Keratinocyte (primary cell): ENCODE measurements around the gene SRD5A3. TPM values are rescaled to one million over a fixed set of nuclear protein-coding genes. Genes with fewer than 3 reads are reported as not detected.

Experiments
- DNase-seq: peaks from one replicate; pipeline ENCODE4 v3.0.0-alpha.2; 2011; ENCODE audit warnings: low read depth, missing footprints, low spot score
- FAIRE-seq: peaks from 2 replicates; lab custom pipeline; 2011; peaks lifted over from hg19 to GRCh38; lab: Jason Lieb, UNC
- H2AFZ ChIP-seq: 2 replicates; pipeline ENCODE4 v1.6.0; 2012; ENCODE audit warnings: low read length, control low read depth, inconsistent platforms; ENCODE audit not compliant: control insufficient read depth
- H3K27ac ChIP-seq: 2 replicates; pipeline ENCODE4 v1.5.1; 2011; ENCODE audit warnings: low read length; ENCODE audit not compliant: control insufficient read depth, insufficient read depth
- H3K27me3 ChIP-seq: 3 replicates; pipeline ENCODE4 v1.6.0; 2011; ENCODE audit warnings: low read length; ENCODE audit not compliant: control insufficient read depth, insufficient read depth; ENCODE audit errors: extremely low read depth
- H3K36me3 ChIP-seq, 2 experiments: 2 replicates in 1 of 2; 3 replicates in 1 of 2; pipeline ENCODE4 v1.5.1; 2011; ENCODE audit warnings: low read length in 2 of 2, mild to moderate bottlenecking in 1 of 2; ENCODE audit not compliant: control insufficient read depth in 2 of 2, insufficient read depth in 2 of 2; ENCODE audit errors: extremely low read depth in 1 of 2
- H3K4me1 ChIP-seq: 3 replicates; pipeline ENCODE4 v1.5.1; 2011; ENCODE audit warnings: low read length; ENCODE audit not compliant: control insufficient read depth, insufficient read depth; ENCODE audit errors: extremely low read depth
- H3K4me2 ChIP-seq: 3 replicates; pipeline ENCODE4 v1.6.0; 2011; ENCODE audit warnings: low read depth, low read length; ENCODE audit not compliant: control insufficient read depth, insufficient read depth; ENCODE audit errors: extremely low read depth
- H3K4me3 ChIP-seq, 3 experiments: fragments of 200-600 bp in 1 of 3; sonication (generic) in 1 of 3; 2 replicates in 2 of 3; 3 replicates in 1 of 3; pipeline ENCODE4 v1.5.1; 2011 to 2016; ENCODE audit warnings: low read length in 3 of 3, mild to moderate bottlenecking in 3 of 3, control low read depth in 2 of 3, inconsistent platforms in 1 of 3, low read depth in 1 of 3, mixed read lengths in 1 of 3, mixed run types in 1 of 3, moderate library complexity in 1 of 3; ENCODE audit not compliant: control insufficient read depth in 2 of 3, insufficient read depth in 2 of 3; ENCODE audit errors: extremely low read depth in 1 of 3
- H3K79me2 ChIP-seq: 2 replicates; pipeline ENCODE4 v1.6.0; 2012; ENCODE audit warnings: low read length; ENCODE audit not compliant: control insufficient read depth, insufficient read depth
- H3K9ac ChIP-seq: 3 replicates; pipeline ENCODE4 v1.6.0; 2011; ENCODE audit warnings: low read length; ENCODE audit not compliant: control insufficient read depth, insufficient read depth; ENCODE audit errors: extremely low read depth
- H3K9me1 ChIP-seq: 3 replicates; pipeline ENCODE4 v1.6.0; 2011; ENCODE audit warnings: low read length; ENCODE audit not compliant: control insufficient read depth, insufficient read depth; ENCODE audit errors: extremely low read depth
- H3K9me3 ChIP-seq: 2 replicates; pipeline ENCODE4 v1.5.1; 2012; ENCODE audit warnings: low read depth, low read length; ENCODE audit not compliant: control insufficient read depth
- H4K20me1 ChIP-seq: 3 replicates; pipeline ENCODE4 v1.6.0; 2011; ENCODE audit warnings: low read length; ENCODE audit not compliant: control insufficient read depth, insufficient read depth; ENCODE audit errors: extremely low read depth
- EZH2 ChIP-seq: IDR thresholded peaks from one replicate; pipeline ENCODE4 v1.6.1; 2012; ENCODE audit warnings: inconsistent platforms, mild to moderate bottlenecking, low read length, moderate library complexity
- dilution Hi-C: fragments of 300-500 bp; cut with MboI; formaldehyde crosslinking; loops from one replicate; pipeline ENCODE4 v1.7.0; 2020; ENCODE audit warnings: low sequenced_read_pairs; ENCODE audit not compliant: extremely low pct_ligation_motif_present
- polyA plus RNA-seq, 5 experiments: library from polyadenylated mRNA; depleted of rRNA in 3 of 5; stranded (reverse) in 3 of 5; stranded (forward) in 1 of 5; unstranded in 1 of 5; fragments of >200 nt; gene quantifications; 1 replicate in 1 of 5; 2 replicates in 3 of 5; 3 replicates in 1 of 5; pipeline versions ENCODE4 v1.2.1 to v1.2.3, GENCODE V29; 2011 to 2012; ENCODE audit warnings: missing spikeins in 2 of 5, low read depth in 1 of 5, low replicate concordance in 1 of 5
- TF ChIP-seq, protein P1 (sequence below), 3 experiments: IDR thresholded peaks in 1 of 3; conservative IDR thresholded peaks in 1 of 3; optimal IDR thresholded peaks in 1 of 3; 2 replicates in 2 of 3; 3 replicates in 1 of 3; pipeline versions ENCODE3 to v1.5.1; 2011; ENCODE audit warnings: low read length in 3 of 3, mild to moderate bottlenecking in 3 of 3, moderate library complexity in 2 of 3, control low read depth in 1 of 3, inconsistent platforms in 1 of 3; ENCODE audit not compliant: insufficient read depth in 2 of 3; ENCODE audit errors: extremely low read depth in 1 of 3

Gene SRD5A3
- polyA plus RNA-seq, 1 donor (not counting 4 experiments of a cell fraction or from before 2014, with no cell fraction given) = 15.6 TPM

DNA sequence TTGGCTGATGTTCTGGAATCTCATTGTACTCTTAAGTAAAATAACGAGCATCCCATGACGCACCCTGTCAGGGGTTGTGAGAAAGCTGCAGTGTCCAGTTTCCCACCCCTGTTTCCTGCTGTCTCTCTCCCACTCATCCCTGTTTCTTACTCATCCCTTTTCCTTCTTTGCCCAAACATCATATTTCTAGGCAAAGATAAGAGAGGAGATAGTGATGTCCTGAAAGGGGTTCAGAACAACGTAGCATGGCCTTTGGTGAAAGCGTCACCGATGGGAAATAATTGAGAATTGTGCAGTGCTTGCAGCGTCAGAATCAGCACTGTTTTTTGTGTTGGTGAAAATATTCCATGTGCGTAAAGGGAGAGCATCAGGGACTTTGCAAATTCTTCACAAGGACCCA lies 26.2 kb downstream of the SRD5A3 start:
- no peaks in the 10 kb centered on the region for H3K27me3 ChIP-seq
- H3K9ac ChIP-seq = no peak overlapping the region
- no peaks in the 10 kb centered on the region for H3K79me2 ChIP-seq
- H3K4me2 ChIP-seq = no peak overlapping the region
- dilution Hi-C loops = no loop called here
- H3K4me3 ChIP-seq = no peak overlapping the region
- DNase-seq (no peak), FAIRE-seq (no peak)
- H2AFZ ChIP-seq = no peak overlapping the region
- no peaks in the 10 kb centered on the region for H3K36me3 ChIP-seq
- no peaks in the 10 kb centered on the region for H3K9me1 ChIP-seq
- H3K27ac ChIP-seq = no peak overlapping the region
- no peaks in the 10 kb centered on the region for H3K9me3 ChIP-seq
- no peaks in the 10 kb centered on the region for H3K4me1 ChIP-seq
- H4K20me1 ChIP-seq = no peaks in the 10 kb centered on the region
- TF ChIP-seq, protein P1, sequence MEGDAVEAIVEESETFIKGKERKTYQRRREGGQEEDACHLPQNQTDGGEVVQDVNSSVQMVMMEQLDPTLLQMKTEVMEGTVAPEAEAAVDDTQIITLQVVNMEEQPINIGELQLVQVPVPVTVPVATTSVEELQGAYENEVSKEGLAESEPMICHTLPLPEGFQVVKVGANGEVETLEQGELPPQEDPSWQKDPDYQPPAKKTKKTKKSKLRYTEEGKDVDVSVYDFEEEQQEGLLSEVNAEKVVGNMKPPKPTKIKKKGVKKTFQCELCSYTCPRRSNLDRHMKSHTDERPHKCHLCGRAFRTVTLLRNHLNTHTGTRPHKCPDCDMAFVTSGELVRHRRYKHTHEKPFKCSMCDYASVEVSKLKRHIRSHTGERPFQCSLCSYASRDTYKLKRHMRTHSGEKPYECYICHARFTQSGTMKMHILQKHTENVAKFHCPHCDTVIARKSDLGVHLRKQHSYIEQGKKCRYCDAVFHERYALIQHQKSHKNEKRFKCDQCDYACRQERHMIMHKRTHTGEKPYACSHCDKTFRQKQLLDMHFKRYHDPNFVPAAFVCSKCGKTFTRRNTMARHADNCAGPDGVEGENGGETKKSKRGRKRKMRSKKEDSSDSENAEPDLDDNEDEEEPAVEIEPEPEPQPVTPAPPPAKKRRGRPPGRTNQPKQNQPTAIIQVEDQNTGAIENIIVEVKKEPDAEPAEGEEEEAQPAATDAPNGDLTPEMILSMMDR (optimal IDR thresholded peaks at IDR 0.05 in 1 of 3, IDR thresholded peaks at IDR 0.05 in 1 of 3, conservative IDR thresholded peaks at IDR 0.05 in 1 of 3; ENCODE audit: extremely low read depth in 1 of 3, insufficient read depth in 2 of 3, low read length in 3 of 3) = no peak
- no peak for TF ChIP-seq EZH2

DNA sequence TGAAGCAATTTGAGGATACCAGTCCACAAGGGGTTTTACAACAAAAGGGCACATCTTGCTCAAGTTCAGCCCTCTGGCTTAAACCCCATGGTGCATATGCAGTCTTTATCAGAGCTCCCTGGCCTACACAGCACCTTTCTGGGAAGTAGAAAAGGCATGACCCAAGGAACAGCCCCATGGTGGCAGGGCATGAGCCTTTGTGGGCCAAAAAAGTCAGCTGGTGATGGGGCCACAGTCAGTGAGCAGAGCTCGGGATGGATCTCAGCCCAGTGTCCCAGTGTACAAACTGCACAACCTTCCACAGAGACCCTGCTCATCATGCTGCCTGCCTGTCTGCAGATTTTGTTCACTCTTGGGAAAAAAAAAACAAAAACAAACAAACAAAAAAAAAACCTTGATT lies 27.4 kb downstream of the SRD5A3 start:
- Histone ChIP-seq H3K79me2 (no peaks in the 10 kb centered on the region), H2AFZ (no peak overlapping the region), H3K4me1 (peaks cover under 1% of the 10 kb centered on the region), H3K27me3 (no peaks in the 10 kb centered on the region), H3K4me3 (no peak overlapping the region), H3K27ac (no peak overlapping the region), H3K9me3 (no peaks in the 10 kb centered on the region), H4K20me1 (no peaks in the 10 kb centered on the region), H3K36me3 (no peaks in the 10 kb centered on the region), H3K4me2 (no peak overlapping the region), H3K9ac (no peak overlapping the region), H3K9me1 (no peaks in the 10 kb centered on the region)
- TF ChIP-seq EZH2 = no peak
- TF ChIP-seq, protein P1 (optimal IDR thresholded peaks at IDR 0.05 in 1 of 3, IDR thresholded peaks at IDR 0.05 in 1 of 3, conservative IDR thresholded peaks at IDR 0.05 in 1 of 3; ENCODE audit: extremely low read depth in 1 of 3, insufficient read depth in 2 of 3, low read length in 3 of 3) = no peak
- FAIRE-seq = no peak
- dilution Hi-C loops = no loop called here
- DNase-seq = no peak
